Fibroblast of the aortic adventitia (primary cell): ENCODE data around the gene ELF1. TPM values are rescaled to one million over a fixed set of nuclear protein-coding genes. Genes with fewer than 3 reads are reported as not detected.
"Not testable (repeated sequence)": the region's sequence is repeated elsewhere in the genome, so short reads cannot be mapped to it uniquely, and the experiment has no call there.

Source experiments
- DNase-seq: peaks from one replicate; pipeline ENCODE4 v3.0.0-alpha.2; 2010; ENCODE audit warnings: low read depth
- H3K4me3 ChIP-seq: 2 replicates; pipeline ENCODE4 v1.5.1; 2011; ENCODE audit warnings: low read depth, mild to moderate bottlenecking, control low read depth, low read length, moderate library complexity
- total RNA-seq: library from RNA; depleted of rRNA; stranded (reverse); fragments of >200 nt; gene quantifications from 2 replicates; pipeline ENCODE4 v1.2.3, GENCODE V29; 2012; ENCODE audit warnings: low replicate concordance
- TF ChIP-seq, protein P1 (sequence below): IDR thresholded peaks from 2 replicates; pipeline ENCODE4 v1.5.1; 2011; ENCODE audit warnings: mild to moderate bottlenecking, low read length, control low read depth, inconsistent platforms; ENCODE audit not compliant: insufficient read depth

Gene ELF1
- total RNA-seq, 1 donor, result 47.0 TPM

DNA sequence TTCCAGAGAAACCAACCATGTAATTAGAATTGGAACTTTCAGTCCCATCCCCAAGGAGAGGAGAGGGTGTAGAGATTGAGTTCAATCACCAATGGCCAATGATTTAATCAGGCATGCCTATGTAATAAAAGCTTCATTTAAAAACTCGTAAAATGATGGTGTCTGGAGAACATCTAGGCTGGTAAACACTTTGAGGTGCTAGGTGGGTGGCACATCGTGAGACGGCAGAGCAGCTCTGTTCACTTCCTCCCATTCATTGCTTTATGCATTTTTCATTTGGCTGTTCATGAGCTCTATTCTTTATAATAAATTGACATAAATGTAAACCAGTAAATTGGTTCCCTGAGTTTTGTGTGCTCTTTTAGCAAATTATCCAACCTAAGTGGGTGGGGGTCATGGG is 90.1 kb downstream of the ELF1 start:
- TF ChIP-seq, protein P1, sequence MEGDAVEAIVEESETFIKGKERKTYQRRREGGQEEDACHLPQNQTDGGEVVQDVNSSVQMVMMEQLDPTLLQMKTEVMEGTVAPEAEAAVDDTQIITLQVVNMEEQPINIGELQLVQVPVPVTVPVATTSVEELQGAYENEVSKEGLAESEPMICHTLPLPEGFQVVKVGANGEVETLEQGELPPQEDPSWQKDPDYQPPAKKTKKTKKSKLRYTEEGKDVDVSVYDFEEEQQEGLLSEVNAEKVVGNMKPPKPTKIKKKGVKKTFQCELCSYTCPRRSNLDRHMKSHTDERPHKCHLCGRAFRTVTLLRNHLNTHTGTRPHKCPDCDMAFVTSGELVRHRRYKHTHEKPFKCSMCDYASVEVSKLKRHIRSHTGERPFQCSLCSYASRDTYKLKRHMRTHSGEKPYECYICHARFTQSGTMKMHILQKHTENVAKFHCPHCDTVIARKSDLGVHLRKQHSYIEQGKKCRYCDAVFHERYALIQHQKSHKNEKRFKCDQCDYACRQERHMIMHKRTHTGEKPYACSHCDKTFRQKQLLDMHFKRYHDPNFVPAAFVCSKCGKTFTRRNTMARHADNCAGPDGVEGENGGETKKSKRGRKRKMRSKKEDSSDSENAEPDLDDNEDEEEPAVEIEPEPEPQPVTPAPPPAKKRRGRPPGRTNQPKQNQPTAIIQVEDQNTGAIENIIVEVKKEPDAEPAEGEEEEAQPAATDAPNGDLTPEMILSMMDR, result no peak
- DNase-seq, result no peak
- H3K4me3 ChIP-seq, result no peak overlapping the region

DNA sequence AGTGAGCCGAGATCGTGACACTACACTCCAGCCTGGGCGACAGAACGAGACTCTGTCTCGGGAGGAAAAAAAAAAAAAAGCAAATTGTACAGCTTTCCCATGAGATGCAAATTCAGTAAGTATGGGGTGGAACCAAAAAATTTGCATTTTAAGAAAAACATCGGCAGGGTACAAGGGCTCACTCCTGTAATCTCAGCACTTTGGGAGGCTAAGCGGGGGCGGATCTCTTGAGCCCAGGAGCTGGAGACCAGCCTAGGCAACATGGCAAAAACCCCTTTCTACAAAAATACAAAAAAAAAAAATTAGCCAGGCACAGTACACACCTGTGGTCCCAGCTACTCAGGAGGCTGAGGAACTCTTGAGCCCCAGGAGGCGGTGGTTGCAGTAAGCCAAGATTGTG is 91.2 kb downstream of the ELF1 start:
- no peak for DNase-seq
- TF ChIP-seq, protein P1, result no peak
- no peak overlapping the region for H3K4me3 ChIP-seq

DNA sequence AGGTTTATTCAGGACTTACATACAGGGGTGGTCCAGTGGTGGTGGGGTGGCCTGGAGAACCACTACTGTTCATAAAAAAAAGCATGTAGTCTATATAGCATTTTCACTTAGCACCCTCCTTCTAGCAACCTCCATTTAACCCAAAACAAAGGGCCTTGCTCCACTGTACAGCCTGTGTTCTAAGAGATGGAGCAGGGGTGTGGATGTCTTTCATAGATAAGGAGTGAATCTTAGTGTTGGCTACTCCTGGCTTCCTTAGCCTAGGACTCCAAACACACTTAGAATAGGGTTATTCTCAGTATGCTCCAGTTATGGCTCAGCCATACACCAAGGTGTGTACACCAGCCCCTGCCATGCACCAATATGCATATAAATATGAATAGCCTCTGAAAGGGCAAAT is 95.2 kb downstream of the ELF1 start:
- TF ChIP-seq, protein P1, result no peak
- H3K4me3 ChIP-seq, result no peak overlapping the region
- no peak for DNase-seq

DNA sequence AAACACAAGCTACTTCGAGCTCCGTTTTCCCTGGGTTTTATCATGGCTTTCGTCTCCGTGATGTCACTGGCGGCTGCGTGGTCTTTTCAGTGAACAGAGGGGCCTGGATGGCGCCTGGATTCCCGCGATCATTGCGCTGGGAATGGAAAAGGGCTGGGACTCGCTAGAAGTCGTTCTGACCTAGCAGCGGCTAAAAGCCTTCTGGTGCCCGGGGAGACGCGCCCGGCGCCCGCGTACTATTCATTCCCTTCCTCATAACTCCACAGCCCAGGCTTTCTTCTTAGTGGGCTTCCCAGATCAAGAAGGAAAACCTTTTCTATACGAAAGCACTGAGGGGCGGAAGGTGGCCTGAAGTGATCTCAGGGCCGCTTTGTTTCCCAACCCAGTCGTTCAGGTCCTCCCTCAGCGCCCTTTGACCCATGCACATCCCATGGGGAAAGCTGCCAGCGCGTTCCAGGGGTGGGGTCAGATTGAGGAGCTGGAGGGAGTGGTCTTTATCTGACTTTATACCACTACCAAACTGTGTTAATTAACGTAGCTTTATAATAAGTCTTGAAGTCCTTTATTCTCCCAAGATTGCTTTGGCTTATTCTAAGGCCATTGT is 96.6 kb downstream of the ELF1 start:
- no peak overlapping the region for H3K4me3 ChIP-seq
- TF ChIP-seq, protein P1, result no peak
- DNase-seq, result no peak

DNA sequence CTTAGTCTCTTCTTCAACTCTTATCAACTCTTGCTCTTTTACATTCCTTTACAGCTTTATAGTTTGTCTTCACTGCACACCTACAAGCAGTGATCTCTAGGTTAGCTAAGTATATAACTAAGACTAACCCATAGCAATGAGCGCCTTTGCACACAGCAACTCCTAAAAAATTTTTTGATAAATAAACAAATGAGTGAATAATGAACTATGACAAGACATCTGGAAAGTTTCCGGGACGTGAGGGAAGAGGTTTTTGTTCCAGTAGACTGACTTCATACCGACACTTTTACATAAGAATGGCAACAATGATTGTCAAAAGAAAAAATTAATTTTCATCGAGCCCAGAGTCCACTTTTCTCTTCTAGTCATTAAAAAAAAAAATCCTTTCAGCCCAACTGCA is 98.3 kb downstream of the ELF1 start:
- DNase-seq, result peak; percentile 54
- H3K4me3 ChIP-seq, result peak overlapping the region; percentile 75
- TF ChIP-seq, protein P1, result no peak

DNA sequence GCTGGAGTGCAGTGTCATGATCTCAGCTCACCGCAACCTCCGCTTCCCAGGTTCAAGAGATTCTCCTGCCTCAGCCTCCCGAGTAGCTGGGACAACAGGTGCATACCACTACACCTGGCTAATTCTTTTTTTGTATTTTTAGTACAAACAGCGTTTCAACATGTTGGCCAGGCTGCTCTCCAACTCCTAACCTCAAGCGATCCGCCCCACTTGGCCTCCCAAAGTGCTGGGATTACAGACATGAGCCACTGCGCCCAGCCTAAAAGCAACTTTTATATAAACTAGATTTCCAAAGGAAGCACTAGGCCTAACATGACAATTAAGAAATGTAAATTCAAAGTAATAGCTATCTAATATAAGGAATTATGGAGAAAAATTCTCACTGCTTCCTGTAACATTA is 99.2 kb downstream of the ELF1 start:
- DNase-seq, H3K4me3 ChIP-seq: not testable (repeated sequence)

DNA sequence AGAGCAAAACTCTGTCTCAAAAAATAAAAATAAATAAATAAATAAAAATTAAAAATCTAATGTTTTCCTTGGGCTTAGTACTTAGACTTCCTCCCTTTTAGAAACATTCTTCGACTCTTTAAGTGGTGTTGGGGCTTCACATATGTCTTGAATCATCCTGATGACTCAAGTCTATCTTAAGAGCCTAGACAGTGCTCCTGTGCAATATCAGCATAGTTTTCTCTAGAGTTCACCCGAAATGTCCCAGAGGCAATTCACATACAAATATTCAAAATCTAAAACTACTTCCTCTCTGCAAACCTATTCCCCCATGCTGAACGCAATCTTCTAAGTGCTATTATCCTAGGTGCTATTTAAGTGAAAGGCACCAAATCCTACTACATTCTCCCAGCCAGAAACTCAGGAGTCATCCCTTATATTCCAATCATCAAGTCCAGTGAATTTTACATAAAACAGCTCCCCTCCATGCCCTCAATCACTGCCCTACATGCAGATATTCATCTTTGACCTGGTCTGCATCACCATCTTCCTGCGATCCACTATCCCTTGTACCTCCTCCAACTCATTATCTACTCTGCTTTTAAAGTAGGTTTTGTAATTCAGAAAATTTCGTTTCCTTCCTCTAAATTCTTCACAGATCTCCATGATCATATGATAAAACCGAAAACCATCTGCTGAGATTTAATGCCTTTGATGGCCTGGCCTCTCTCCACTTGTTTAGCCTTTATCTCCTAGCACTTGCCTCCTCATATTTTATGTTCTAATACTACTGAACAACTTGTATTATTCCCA is 102.7 kb downstream of the ELF1 start:
- no peak overlapping the region for H3K4me3 ChIP-seq
- TF ChIP-seq, protein P1, result no peak
- peak; percentile 42 for DNase-seq

DNA sequence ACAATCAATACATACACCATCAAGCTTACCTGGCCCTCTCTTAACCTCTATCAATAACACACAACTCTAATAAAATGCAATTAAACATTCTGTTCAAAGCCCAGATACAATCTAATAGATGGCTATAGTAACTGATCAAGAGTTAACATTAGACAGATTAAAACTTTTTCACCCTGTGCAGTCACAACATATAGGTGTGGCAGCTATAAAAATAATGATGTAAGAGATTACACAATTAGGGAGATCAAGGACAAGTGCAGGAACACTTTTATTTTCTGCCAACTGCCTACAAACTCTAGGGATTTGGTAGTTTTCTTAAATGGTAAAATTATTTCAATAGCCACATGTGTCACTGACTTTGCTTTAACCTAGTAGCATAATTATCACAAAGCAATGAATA is 104.3 kb downstream of the ELF1 start:
- H3K4me3 ChIP-seq, DNase-seq: not testable (repeated sequence)
